H1 (cell line): ENCODE measurements around the gene ATG9B. TPM values are rescaled to one million over a fixed set of nuclear protein-coding genes. Genes with fewer than 3 reads are reported as not detected.

Experiments used
- CBX8 ChIP-seq: fragments of 300-800, 300-1000 bp; sonication (generic); IDR thresholded peaks from 2 replicates; pipeline ENCODE4 v1.7.1; 2016; ENCODE audit warnings: low read depth, low read length, borderline replicate concordance
- EP300 ChIP-seq, 2 experiments: IDR thresholded peaks; 1 replicate in 1 of 2; 2 replicates in 1 of 2; pipeline ENCODE4 v1.6.1; 2011 to 2012; ENCODE audit warnings: low read depth in 2 of 2, low read length in 2 of 2, mild to moderate bottlenecking in 2 of 2, borderline replicate concordance in 1 of 2, inconsistent platforms in 1 of 2, moderate library complexity in 1 of 2
- KDM1A ChIP-seq: fragments of 200-600, 300-600 bp; sonication (generic); IDR thresholded peaks from 2 replicates; pipeline ENCODE4 v1.7.1; 2016; ENCODE audit warnings: mild to moderate bottlenecking, low read length, borderline replicate concordance
- POLR2A ChIP-seq, 2 experiments: IDR thresholded peaks; 1 replicate in 1 of 2; 2 replicates in 1 of 2; pipeline ENCODE4 v1.6.1; 2011; ENCODE audit warnings: low read depth in 2 of 2, low read length in 2 of 2, mild to moderate bottlenecking in 2 of 2; ENCODE audit errors: control extremely low read depth in 1 of 2
- SIRT6 ChIP-seq: IDR thresholded peaks from one replicate; pipeline ENCODE4 v1.7.1; 2012; ENCODE audit warnings: low read length, inconsistent platforms
- TAF1 ChIP-seq: IDR thresholded peaks from 2 replicates; pipeline ENCODE4 v1.6.1; 2011; ENCODE audit warnings: mild to moderate bottlenecking, low read depth, low read length
- TCF12 ChIP-seq: IDR thresholded peaks from 2 replicates; pipeline ENCODE4 v1.6.1; 2011; ENCODE audit warnings: low read depth, mild to moderate bottlenecking, low read length
- TEAD4 ChIP-seq: IDR thresholded peaks from 2 replicates; pipeline ENCODE4 v1.6.1; 2012; ENCODE audit warnings: low read depth, low read length, inconsistent platforms, mixed read lengths
- polyA plus RNA-seq, 7 experiments: library from polyadenylated mRNA; depleted of rRNA in 3 of 7; stranded (reverse) in 5 of 7; unstranded in 2 of 7; fragments of >200 nt in 5 of 7; fragments of 200-250 nt in 2 of 7; gene quantifications; 1 replicate in 5 of 7; 2 replicates in 1 of 7; 4 replicates in 1 of 7; pipeline versions ENCODE4 v1.2.1 to v1.2.3, GENCODE V29; 2011 to 2013; ENCODE audit warnings: missing spikeins in 2 of 7, mixed read lengths in 2 of 7
- total RNA-seq: library from RNA; stranded (reverse); fragmentation: NEBNext Ultra II Directional; extraction: Animal tissue kit (Norgen Biotek cat#: 25700); gene quantifications from 2 replicates; pipeline ENCODE4 v1.2.1, GENCODE V29; 2021
- TF ChIP-seq, protein P1 (sequence below): fragments of 300-600 bp; sonication (generic); IDR thresholded peaks from 2 replicates; pipeline ENCODE4 v1.7.1; 2012; ENCODE audit warnings: low read length, moderate library complexity, mild to moderate bottlenecking, inconsistent platforms; ENCODE audit not compliant: insufficient replicate concordance
- TF ChIP-seq, protein P2 (sequence below), 3 experiments: IDR thresholded peaks; 1 replicate in 2 of 3; 2 replicates in 1 of 3; pipeline versions ENCODE4 v1.5.1 to v1.6.1; 2011; ENCODE audit warnings: low read length in 3 of 3, mild to moderate bottlenecking in 3 of 3, inconsistent platforms in 2 of 3, low read depth in 1 of 3, moderate library complexity in 1 of 3; ENCODE audit not compliant: insufficient read depth in 1 of 3; ENCODE audit errors: control extremely low read depth in 1 of 3

The ATG9B gene
- total and polyA plus RNA-seq, 2 of the 8 experiments (the other 6 are each of a cell fraction or from before 2014, with no cell fraction given), result 1.4 to 2.3 TPM

DNA sequence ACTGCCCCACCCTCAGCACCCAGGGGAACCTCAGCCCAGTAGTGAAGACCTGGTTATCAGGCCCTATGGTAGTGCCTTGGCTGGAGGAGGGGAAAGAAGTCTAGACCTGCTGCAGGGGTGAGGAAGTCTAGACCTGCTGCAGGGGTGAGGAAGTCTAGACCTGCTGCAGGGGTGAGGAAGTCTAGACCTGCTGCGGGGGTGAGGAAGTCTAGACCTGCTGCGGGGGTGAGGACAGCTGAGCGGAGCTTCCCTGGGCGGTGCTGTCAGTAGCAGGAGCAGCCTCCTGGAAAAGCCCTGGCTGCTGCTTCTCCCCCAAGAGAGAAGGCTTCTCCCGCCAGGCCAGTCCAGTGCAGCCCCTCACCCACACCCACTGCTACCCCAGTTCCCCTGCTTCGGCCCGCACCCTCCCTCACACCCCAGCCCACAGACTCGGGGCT is 27.2 kb downstream of the ATG9B start (continued):
- TF ChIP-seq, protein P1, sequence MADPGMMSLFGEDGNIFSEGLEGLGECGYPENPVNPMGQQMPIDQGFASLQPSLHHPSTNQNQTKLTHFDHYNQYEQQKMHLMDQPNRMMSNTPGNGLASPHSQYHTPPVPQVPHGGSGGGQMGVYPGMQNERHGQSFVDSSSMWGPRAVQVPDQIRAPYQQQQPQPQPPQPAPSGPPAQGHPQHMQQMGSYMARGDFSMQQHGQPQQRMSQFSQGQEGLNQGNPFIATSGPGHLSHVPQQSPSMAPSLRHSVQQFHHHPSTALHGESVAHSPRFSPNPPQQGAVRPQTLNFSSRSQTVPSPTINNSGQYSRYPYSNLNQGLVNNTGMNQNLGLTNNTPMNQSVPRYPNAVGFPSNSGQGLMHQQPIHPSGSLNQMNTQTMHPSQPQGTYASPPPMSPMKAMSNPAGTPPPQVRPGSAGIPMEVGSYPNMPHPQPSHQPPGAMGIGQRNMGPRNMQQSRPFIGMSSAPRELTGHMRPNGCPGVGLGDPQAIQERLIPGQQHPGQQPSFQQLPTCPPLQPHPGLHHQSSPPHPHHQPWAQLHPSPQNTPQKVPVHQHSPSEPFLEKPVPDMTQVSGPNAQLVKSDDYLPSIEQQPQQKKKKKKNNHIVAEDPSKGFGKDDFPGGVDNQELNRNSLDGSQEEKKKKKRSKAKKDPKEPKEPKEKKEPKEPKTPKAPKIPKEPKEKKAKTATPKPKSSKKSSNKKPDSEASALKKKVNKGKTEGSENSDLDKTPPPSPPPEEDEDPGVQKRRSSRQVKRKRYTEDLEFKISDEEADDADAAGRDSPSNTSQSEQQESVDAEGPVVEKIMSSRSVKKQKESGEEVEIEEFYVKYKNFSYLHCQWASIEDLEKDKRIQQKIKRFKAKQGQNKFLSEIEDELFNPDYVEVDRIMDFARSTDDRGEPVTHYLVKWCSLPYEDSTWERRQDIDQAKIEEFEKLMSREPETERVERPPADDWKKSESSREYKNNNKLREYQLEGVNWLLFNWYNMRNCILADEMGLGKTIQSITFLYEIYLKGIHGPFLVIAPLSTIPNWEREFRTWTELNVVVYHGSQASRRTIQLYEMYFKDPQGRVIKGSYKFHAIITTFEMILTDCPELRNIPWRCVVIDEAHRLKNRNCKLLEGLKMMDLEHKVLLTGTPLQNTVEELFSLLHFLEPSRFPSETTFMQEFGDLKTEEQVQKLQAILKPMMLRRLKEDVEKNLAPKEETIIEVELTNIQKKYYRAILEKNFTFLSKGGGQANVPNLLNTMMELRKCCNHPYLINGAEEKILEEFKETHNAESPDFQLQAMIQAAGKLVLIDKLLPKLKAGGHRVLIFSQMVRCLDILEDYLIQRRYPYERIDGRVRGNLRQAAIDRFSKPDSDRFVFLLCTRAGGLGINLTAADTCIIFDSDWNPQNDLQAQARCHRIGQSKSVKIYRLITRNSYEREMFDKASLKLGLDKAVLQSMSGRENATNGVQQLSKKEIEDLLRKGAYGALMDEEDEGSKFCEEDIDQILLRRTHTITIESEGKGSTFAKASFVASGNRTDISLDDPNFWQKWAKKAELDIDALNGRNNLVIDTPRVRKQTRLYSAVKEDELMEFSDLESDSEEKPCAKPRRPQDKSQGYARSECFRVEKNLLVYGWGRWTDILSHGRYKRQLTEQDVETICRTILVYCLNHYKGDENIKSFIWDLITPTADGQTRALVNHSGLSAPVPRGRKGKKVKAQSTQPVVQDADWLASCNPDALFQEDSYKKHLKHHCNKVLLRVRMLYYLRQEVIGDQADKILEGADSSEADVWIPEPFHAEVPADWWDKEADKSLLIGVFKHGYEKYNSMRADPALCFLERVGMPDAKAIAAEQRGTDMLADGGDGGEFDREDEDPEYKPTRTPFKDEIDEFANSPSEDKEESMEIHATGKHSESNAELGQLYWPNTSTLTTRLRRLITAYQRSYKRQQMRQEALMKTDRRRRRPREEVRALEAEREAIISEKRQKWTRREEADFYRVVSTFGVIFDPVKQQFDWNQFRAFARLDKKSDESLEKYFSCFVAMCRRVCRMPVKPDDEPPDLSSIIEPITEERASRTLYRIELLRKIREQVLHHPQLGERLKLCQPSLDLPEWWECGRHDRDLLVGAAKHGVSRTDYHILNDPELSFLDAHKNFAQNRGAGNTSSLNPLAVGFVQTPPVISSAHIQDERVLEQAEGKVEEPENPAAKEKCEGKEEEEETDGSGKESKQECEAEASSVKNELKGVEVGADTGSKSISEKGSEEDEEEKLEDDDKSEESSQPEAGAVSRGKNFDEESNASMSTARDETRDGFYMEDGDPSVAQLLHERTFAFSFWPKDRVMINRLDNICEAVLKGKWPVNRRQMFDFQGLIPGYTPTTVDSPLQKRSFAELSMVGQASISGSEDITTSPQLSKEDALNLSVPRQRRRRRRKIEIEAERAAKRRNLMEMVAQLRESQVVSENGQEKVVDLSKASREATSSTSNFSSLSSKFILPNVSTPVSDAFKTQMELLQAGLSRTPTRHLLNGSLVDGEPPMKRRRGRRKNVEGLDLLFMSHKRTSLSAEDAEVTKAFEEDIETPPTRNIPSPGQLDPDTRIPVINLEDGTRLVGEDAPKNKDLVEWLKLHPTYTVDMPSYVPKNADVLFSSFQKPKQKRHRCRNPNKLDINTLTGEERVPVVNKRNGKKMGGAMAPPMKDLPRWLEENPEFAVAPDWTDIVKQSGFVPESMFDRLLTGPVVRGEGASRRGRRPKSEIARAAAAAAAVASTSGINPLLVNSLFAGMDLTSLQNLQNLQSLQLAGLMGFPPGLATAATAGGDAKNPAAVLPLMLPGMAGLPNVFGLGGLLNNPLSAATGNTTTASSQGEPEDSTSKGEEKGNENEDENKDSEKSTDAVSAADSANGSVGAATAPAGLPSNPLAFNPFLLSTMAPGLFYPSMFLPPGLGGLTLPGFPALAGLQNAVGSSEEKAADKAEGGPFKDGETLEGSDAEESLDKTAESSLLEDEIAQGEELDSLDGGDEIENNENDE, result no peak
- TF ChIP-seq CBX8 (no peak), TAF1 (no peak), KDM1A (no peak), SIRT6 (no peak), TCF12 (no peak), EP300 (IDR thresholded peaks at IDR 0.05; ENCODE audit: borderline replicate concordance in 1 of 2, low read depth in 2 of 2, low read length in 2 of 2) (no peak), POLR2A (IDR thresholded peaks at IDR 0.05; ENCODE audit: control extremely low read depth in 1 of 2, low read depth in 2 of 2, low read length in 2 of 2) (no peak), TEAD4 (no peak)
- TF ChIP-seq, protein P2, sequence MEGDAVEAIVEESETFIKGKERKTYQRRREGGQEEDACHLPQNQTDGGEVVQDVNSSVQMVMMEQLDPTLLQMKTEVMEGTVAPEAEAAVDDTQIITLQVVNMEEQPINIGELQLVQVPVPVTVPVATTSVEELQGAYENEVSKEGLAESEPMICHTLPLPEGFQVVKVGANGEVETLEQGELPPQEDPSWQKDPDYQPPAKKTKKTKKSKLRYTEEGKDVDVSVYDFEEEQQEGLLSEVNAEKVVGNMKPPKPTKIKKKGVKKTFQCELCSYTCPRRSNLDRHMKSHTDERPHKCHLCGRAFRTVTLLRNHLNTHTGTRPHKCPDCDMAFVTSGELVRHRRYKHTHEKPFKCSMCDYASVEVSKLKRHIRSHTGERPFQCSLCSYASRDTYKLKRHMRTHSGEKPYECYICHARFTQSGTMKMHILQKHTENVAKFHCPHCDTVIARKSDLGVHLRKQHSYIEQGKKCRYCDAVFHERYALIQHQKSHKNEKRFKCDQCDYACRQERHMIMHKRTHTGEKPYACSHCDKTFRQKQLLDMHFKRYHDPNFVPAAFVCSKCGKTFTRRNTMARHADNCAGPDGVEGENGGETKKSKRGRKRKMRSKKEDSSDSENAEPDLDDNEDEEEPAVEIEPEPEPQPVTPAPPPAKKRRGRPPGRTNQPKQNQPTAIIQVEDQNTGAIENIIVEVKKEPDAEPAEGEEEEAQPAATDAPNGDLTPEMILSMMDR (IDR thresholded peaks at IDR 0.05; ENCODE audit: control extremely low read depth in 1 of 3, insufficient read depth in 1 of 3, low read depth in 1 of 3, low read length in 3 of 3), result no peak
